Measurements from ENCODE around the gene OR11H6. TPM values are rescaled to one million over a fixed set of nuclear protein-coding genes. Genes with fewer than 3 reads are reported as not detected.

OR11H6 gene
- total and polyA plus RNA-seq, 2 donors (not counting 3 experiments of a cell fraction or from before 2014, with no cell fraction given), result not detected

DNA sequence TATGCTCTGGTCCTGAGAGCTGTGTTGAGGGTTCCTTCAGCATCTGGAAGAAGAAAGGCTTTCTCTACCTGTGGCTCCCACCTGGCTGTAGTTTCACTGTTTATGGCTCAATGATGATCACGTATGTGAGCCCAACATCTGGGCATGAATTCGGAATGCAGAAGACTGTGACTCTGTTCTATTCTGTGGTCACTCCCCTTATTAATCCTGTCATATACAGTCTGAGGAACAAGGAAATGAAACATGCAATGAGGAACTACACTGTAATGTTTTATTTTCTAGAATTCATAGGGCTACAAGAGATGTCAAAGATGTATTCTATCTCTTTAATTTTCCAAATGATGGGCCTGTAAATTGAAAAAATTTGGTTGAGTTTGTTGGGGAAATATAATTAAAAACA lies 43.6 kb upstream of the OR11H6 start:
- POLR2A ChIA-PET, result no interaction called here
- BruUV-seq (replicated peaks), result no TSS peak

More for the DNA sequence above, 43.6 kb upstream of the OR11H6 start:
- intact Hi-C loops (cut with micrococcal nuclease) (no loop called here), dilution Hi-C loops (cut with MboI; ENCODE audit: extremely low pct_ligation_motif_present, low sequenced_read_pairs) (no loop called here)
- Histone ChIP-seq H3K9me1 (replicated peaks; ENCODE audit: control insufficient read depth, extremely low read depth, insufficient read depth, low read length) (no peaks in the 10 kb centered on the region), H3K27ac (ENCODE audit: insufficient read depth, low read depth, low read length) (no peak overlapping the region), H3K9me3 (replicated peaks; ENCODE audit: control insufficient read depth, insufficient read depth, low read length) (peaks cover 7% of the 10 kb centered on the region), H3K36me3 (ENCODE audit: control insufficient read depth in 2 of 2, extremely low read depth in 1 of 2, insufficient read depth in 2 of 2, low read length in 2 of 2) (no peaks in the 10 kb centered on the region), H3K9ac (replicated peaks; ENCODE audit: extremely low read depth, insufficient read depth, low read length) (no peak overlapping the region), H3K79me2 (ENCODE audit: control insufficient read depth, insufficient read depth, low read length) (no peaks in the 10 kb centered on the region), H3K4me2 (ENCODE audit: insufficient read depth, low read length) (no peak overlapping the region), H4K20me1 (replicated peaks; ENCODE audit: control insufficient read depth, extremely low read depth, insufficient read depth, low read length) (no peaks in the 10 kb centered on the region), H2AFZ (ENCODE audit: low read depth, low read length) (no peak overlapping the region), H3K4me3 (replicated peaks in 1 of 3; ENCODE audit: insufficient read depth in 1 of 3, low read depth in 1 of 3, low read length in 3 of 3) (no peak overlapping the region), H3K27me3 (ENCODE audit: control insufficient read depth in 2 of 2, insufficient read depth in 2 of 2, low read length in 2 of 2) (no peaks in the 10 kb centered on the region), H3K4me1 (ENCODE audit: control insufficient read depth, extremely low read depth, insufficient read depth, low read length) (no peaks in the 10 kb centered on the region)
- CTCF ChIA-PET, result no interaction called here
- TF ChIP-seq CTCF (IDR thresholded peaks at IDR 0.05; ENCODE audit: extremely low read depth in 1 of 2, insufficient read depth in 1 of 2, low read depth in 1 of 2, low read length in 2 of 2), result no peak
- no peak for TF ChIP-seq FOS (IDR thresholded peaks at IDR 0.05; ENCODE audit: borderline replicate concordance, insufficient read depth, low read length)
- no peak for TF ChIP-seq GATA2 (IDR thresholded peaks at IDR 0.05; ENCODE audit: insufficient read depth, insufficient read length, low read depth, low read length)
- TF ChIP-seq, protein P1, sequence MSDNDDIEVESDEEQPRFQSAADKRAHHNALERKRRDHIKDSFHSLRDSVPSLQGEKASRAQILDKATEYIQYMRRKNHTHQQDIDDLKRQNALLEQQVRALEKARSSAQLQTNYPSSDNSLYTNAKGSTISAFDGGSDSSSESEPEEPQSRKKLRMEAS (IDR thresholded peaks at IDR 0.05; ENCODE audit: insufficient read depth, insufficient read length), result no peak
- TF ChIP-seq POLR2A (IDR thresholded peaks at IDR 0.05; ENCODE audit: low read depth, low read length), result no peak
- TF ChIP-seq MYC (IDR thresholded peaks at IDR 0.05; ENCODE audit: low read depth, low read length), result no peak
- no peak for TF ChIP-seq EZH2 (IDR thresholded peaks at IDR 0.05; ENCODE audit: borderline replicate concordance, low read depth, low read length, severe bottlenecking)
- TF ChIP-seq JUN (IDR thresholded peaks at IDR 0.05; ENCODE audit: borderline replicate concordance, insufficient read depth, insufficient read length, low read depth), result no peak
- TF ChIP-seq POLR2AphosphoS5 (IDR thresholded peaks at IDR 0.05; ENCODE audit: insufficient read depth, low read depth, low read length), result no peak
- no peak for DNase-seq (ENCODE audit: low read depth, low spot score)
- FAIRE-seq, result no peak
